Suppressor macrophage (primary cell): Measurements from ENCODE around the gene CTNNA3.

Experiments used
- DNase-seq, 4 experiments: peaks; one replicate each; pipeline ENCODE4 v3.0.0-alpha.2; 2020 to 2022

The CTNNA3 gene

DNA sequence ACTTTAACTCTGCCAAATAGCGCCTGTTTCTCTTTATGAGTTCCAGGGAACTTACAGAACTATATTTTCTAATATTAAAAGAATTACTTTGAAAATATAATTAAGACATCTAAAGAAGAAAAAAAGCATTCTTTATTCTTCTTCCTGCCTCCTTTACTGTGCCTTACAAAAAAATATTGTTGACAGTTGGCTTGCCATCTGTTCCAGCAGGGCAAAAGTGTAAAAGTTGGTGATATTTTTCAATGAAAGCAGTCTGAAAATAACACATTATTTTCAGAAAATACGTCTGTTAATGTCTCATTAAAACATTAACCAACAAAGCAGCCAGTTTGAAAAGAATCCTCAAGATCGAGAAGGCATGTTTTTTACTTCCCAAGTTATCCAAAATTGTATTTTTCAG, 1802.3 kb downstream of the CTNNA3 start:
- DNase-seq: no peak

DNA sequence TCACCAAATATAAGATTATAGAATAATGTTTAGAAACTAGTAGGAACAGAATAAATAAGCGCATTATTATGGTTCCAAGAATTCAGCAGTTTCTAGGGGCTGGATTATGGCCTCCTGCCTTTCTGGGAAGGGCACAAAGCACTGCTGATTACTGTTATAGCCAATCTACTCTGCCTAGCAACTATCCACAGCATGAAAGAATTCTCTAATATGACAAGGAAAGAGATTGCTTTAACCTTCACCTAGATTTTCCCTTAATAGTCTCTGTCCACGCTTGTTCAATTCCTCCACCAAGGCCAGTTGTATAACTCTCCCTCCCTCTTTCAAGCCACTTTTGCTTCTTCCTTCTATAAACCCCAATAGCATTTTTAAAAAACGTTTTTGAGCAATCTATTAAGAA, 1803.7 kb downstream of the CTNNA3 start:
- DNase-seq: no peak

DNA sequence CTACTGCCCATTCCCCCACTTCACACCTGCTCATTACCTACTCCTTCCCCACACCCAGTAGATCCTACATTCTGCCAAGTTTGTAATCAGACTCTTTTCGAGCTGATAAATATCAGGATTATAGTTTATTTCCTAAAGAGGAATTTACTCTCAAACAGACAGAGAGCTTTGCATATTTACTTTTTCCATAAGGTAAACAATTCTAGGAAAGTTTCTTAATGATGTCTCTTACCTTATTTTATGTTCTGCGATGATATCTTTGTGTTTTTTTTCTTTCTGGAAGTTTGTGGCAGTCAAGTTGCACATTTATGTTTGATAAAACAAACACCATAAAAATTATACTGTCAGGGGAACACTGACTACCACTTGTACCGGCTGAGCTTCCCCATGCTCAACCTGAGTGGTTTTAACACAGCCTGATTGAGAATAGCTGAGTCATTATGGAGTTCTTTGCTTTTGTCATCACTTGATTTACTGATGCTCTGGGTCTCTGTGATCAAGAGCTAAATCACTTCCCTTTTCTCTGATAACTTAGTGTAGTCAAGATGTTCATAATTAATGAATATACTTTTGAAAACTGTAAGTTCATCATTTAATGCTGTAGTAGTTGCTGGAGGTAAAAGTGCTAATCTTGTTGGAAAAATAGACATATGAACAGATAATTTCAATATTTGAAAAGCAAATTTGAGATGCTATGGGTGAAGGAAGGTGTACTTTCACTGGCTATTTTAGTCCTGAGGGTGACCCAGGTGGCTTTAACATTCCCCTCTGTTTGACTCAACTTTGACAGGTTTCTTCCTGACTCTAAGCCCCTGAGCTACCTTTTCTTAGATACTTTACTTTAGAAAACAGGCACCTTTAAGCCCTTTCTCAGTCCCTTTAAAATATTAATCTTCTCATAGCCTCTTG, 1804.7 kb downstream of the CTNNA3 start:
- DNase-seq: no peak

DNA sequence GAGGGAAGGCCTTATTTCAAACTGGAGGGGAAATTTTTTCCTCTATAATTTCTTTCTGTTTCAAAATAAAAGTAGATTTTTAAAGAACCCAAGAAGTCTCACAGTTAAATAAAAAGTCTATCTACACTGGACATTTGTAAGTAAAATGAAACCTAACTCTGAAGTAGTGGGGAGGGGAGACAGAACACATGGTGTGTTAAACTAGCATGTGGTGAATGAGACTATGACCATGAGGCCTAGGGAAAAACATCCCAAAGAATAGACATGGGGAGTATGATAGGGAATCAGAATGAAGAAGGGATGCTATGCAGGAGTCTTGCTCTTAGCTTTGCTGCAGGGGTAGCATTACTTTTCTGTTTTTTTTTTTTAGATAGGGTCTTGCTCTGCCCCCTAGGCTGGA, 1831.5 kb downstream of the CTNNA3 start:
- no peak for DNase-seq

DNA sequence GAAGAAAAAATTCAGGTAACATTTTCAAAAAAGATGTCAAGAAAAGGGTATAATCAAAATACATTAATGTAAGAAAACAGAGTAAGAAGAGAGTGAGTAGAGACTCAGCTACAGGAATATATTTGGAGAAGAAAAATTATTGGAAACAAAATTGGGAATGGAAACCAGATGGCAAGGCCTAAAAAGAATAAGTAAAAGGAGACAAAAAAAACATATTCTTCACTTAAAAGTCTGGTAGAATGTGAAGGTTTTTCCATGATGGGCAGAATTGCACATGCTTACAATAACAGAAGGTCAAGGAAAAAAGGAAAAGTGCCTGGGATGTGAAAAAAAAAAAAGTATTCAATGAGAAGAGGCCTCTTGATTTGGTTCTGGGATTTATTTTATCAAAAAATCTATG, 1832.0 kb downstream of the CTNNA3 start:
- DNase-seq: no peak
